NCI-H748 (cell line): Measurements from ENCODE around the gene MIOS.
"Not testable (repeated sequence)": the region's sequence is repeated elsewhere in the genome, so short reads cannot be mapped to it uniquely, and the experiment has no call there.

Experiments used
- DNase-seq: peaks from one replicate; lab custom pipeline; 2025; ENCODE audit not compliant: unreplicated experiment; lab: John Stamatoyannopoulos, UW

Gene MIOS

DNA sequence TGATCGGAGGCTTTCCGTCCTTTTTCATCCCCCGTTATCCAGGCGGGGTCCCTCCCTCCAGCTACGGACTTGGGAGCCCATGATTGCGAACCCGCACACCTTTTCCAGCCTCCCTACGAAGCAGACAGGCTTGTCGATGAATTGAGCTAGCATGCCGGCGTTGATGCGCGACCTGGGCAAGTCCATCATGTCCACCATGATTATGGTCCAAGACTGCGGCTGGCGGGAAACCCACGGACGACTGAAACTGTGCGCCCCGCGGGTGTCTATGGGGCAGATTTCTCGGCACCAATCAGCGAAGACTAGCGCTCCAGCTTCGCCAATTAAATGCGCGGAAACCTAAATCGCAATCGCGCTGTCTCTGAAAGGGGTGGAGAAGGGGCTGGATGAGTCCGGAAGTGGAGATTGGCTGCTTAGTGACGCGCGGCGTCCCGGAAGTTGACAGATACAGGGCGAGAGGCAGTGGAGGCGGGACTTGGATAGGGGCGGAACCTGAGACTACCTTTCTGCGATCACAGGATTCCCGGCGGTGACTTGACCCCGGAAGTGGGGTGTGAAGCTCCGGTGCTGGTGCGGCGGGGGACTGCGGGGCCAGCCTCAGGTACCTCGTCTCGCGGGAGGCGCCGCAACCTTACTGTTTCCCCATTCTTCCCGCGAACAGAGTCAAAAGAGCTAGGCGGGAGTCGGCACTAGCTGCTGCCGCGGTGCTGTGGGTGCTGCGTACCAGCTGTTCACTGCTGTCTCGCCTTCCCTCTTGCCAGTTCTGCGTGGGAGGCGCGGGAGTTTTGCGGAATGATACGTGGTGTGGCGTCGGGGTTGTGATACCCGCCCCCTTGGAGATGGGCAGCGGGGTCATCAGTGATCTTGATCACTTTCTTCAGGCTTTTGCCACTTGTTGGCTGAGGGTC lies 73.8 kb downstream of the MIOS start, which contains the start of gene UMAD1:
UMAD1 (plus strand) TSS at position 532 of the 908 bp plus-strand sequence. CDS start 32,620 bp downstream, outside the sequence.
- DNase-seq = peak; percentile 100

DNA sequence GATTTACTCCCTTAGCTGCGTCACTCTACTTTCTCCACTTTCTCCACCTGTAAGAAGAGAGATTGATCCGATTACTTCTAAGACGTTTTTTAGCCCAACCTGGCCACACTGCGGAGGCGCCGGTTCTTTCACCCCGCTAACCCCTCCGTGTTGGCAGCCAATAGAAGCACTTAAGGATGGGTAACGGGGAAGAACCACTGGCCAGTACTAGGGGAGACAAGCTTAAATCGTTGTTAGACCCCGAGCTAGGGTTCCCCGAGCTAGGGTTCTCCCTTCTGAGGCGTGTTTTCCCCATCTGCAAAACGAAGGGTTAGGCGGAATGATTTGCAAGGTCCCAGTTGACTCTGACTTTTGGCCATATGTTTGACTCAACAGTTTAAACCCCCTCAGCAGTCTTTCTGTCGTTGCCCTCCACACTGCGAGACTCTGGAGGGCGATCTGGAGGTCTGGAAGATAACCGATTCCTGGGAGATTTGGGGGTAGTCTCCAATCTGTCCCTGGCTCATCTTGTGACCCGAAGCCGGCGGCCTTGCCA lies 74.5 kb downstream of the MIOS start:
- DNase-seq = peak; percentile 64

DNA sequence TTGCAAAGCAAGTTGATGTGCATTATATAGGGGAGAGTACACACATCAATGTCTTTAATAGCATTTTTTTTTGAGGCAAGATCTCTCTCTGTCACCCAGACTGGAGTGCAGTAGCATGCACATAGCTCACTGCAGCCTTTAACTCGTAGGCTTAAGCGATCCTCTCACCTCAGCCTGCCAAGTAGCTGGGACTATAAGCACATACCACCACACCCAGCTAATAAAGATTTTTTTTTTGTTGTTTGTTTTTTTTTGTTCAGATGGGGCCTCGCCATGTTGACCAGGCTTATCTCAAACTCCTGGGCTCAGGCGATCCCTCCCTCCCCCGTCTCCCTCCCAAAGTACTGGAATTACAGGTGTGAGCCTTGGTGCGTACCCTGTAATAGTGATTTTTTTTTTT lies 75.4 kb downstream of the MIOS start:
- DNase-seq = no peak

DNA sequence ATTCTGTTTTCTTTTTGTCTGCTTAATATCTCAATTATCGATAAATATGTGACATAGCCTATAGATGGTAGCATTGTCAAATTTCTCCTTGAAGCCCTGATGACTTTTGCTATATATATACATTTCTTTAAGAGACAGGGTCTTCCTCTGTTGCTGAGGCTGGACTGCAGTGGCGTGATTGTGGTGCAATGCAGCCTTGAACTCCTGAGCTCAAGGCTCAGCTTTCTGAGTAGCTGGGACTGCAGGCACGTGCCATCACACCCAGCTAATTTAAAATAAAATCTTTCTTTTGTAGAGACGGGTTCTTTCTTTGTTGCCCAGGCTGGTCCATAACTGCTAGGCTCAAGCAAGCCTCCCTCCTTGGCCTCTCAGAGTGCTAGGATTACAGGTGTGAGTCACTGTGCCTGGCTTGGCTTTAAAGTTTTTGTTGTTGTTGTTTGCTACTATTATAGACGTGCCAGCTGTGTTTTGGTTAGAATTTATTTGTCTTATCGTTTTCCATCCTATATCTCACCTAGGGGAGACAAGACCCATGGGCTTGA lies 80.9 kb downstream of the MIOS start:
- DNase-seq = no peak

DNA sequence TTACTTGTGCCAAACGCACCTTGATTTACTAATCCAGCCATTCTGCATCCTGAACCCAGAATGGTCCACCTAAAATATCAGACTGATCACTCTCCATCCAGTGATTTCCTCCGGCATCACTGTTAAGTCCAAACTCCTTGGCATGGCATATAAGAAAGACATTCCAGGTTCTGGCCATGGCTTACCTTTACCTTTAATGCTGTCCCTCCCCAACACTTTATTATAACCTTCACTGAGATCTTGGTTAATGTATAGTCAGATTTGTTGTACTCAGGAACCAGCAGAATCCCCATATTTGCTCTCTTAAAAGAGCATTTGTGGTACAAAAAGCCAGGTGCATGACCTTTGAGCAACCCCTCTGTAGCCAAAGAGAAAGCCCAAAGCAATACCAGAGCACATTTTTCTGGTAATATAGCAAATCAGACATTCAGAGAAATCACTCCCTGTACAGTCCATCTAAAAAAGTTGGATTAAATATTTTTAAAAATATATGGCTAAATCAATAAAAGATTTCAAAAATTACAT lies 84.1 kb downstream of the MIOS start:
- DNase-seq = no peak

DNA sequence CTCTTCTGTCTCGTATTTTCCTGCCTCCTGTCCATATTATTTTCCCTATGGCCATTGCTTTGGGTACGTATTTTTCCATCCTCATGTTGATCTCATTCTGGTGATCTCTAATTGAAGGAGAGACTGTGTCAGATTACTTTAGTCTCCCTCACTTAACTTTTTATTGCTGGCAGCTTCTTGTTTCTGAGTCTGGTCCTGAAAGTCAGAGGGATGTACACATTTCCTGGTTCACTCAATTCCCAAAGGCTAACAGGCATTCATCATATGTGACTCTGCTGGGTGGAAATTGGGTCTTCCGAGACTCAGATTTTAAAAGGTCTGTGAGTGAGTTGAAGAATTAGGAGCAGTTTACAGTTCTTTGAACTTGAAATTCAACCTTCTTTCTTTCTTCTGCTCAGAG lies 84.8 kb downstream of the MIOS start:
- no peak for DNase-seq

DNA sequence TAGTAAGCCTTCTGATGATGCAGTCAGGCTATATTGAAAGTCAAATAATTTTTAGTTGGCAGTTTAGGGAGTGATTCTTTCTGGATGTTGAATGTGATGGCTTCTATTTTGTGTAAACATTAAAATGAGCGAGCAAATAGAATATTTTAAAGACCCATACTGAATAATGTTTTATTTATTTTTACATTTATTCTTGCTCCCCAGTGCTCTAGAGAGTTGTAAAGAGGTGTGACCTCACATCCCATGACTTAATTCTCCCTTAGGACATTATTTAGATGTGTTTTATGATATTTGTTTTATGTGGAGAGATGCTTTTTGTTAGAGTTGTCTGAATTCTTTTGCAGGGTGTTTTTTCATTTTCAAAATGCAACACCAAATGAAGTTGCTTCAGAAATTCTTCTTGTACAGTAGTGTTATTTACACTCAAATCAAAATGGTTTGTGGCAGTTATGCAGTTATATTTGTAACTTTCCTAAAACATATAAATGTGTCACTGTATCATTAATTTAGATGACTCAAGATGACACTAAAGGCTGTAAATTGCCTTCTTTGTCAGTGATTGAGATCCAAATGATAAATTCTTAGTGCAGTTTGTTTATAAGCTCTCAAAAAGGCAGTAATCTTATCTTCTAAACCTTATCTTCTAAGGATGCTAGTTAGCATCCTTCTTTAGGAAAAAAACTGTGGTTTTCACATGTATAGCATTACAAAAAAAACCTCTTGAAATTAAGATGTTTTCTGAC lies 86.3 kb downstream of the MIOS start:
- no peak for DNase-seq

DNA sequence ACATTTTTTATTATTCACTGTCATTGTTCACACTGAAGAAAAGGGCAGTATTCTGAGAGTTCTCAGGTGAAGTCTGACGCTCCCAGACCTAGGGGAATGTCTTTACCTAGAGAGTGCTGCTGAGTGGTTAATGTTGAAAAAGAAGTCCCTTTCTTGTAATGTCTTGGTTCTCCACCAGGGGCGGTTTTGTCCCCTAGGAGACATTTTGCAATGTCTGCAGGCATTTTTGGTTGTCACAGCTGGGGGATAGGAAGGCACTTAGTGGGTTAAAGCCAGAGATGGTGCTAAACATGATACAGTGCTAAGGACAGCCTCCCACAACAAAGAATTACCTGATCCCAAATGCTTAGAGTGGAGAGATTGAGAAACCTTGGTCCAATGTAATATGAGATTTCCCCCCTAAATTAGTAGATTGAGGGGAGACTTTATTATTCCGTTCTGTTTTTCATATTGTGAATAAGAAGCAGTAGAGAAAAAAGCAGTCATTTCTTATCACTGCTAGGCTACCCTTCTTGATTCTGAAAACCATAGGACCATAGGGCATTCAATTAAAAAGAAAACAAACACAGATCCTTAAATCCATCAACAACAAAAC lies 87.0 kb downstream of the MIOS start:
- DNase-seq = peak; percentile 14

DNA sequence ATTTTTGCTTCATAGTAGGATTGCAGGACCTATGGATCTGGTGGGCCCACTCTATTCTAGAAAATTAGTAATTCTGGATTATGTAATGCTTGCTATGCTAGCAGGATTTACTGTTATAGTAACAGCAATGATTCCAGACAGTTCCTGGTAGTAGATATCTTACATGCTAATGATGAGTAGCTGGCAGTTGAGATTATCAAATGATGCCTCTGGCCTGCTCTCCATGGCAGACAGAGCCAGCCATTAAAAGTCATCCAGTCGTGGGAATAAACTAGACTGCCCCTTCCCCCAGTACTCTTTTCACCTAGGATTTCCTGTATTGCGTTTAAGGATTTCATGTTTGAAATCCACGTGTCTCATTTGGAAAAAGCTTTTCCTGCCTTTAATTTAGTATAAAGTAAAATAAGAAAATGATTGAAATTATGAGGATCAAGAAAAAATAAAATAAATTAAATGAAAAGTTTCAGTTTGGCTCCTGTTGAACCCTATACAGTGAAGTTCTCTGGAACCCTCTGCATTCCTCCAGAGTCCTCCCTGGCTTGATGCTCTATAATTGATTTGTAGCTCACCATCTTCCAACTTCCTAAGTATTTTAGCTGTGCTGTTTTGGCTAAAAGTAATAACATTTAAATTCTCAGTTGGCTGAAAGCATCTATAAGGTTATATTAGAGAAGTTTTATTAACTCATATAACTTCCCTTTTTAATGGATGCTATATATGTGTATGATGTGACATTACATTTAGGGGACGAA lies 88.5 kb downstream of the MIOS start:
- DNase-seq = no peak

DNA sequence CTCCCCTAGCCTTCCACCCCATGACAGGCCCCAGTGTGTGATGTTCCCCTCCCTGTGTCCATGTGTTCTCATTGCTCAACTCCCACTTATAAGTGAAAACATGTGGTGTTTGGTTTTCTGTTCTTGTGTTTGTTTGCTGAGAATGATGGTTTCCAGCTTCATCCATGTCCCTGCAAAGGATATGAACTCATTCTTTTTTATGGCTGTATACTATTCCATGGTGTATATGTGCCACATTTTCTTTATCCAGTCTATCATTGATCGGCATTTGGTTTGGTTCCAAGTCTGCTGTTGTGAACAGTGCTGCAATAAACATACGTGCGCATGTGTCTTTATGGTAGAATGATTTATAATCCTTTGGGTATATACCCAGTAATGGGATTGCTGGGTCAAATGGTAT lies 89.8 kb downstream of the MIOS start:
- DNase-seq = not testable (repeated sequence)
